Large intestine (tissue), 3 donors: ENCODE measurements around the gene VPS13A. TPM values are rescaled to one million over a fixed set of nuclear protein-coding genes. Genes with fewer than 3 reads are reported as not detected.

Experiments
- DNase-seq, 2 donors: peaks; one replicate each; pipeline versions ENCODE4 v3.0.0 to v3.0.0-alpha.2; 2013
- H3K27ac ChIP-seq: one replicate; pipeline ENCODE4 v1.5.1; 2013; ENCODE audit warnings: low read length
- H3K27me3 ChIP-seq: 2 replicates; pipeline ENCODE4 v1.6.1; 2013; ENCODE audit warnings: low read length; ENCODE audit not compliant: control insufficient read depth, insufficient read depth
- H3K36me3 ChIP-seq: 2 replicates; pipeline ENCODE4 v1.6.1; 2013; ENCODE audit warnings: low read length; ENCODE audit not compliant: control insufficient read depth, insufficient read depth
- H3K4me1 ChIP-seq: one replicate; pipeline ENCODE4 v1.6.1; 2013; ENCODE audit warnings: low read length; ENCODE audit not compliant: control insufficient read depth, insufficient read depth
- H3K4me3 ChIP-seq: one replicate; pipeline ENCODE4 v1.5.1; 2013; ENCODE audit warnings: low read length
- H3K9me3 ChIP-seq: one replicate; pipeline ENCODE4 v1.6.1; 2013; ENCODE audit warnings: mild to moderate bottlenecking, low read depth, low read length, moderate library complexity; ENCODE audit not compliant: control insufficient read depth
- whole genome bisulfite sequencing: methylation state at CpG from one replicate; pipeline ENCODE4 v1.1.5; 2013; ENCODE audit warnings: low lambda C conversion rate; ENCODE audit not compliant: insufficient coverage; 5-methylcytosine and 5-hydroxymethylcytosine counted together
- polyA plus RNA-seq: library from polyadenylated mRNA; unstranded; fragments of 120-200 nt; gene quantifications from one replicate; pipeline ENCODE4 v1.2.1, GENCODE V29; 2013

Gene VPS13A
- polyA plus RNA-seq, 1 donor, result 56.0 TPM

DNA sequence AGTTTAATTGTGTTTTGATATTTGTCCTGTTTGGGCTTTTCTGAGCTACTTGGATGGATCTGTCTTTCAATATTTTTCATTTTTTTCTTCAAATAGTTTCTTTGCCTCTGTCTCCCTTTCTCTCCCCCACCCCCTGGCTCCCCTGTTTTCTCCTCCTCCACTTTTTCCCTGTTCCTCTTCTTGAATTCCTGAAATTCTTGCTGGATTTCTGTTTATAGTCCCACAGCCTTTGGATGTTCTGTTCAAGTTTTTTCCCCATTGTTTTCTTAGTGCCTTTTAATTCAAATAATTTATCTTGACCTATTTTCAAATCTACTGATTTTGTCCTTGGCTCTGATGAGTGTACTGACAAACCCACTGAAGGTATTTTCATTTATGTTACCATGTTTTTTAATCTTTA, 113.0 kb downstream of the VPS13A start:
- Histone ChIP-seq H3K4me3 (no peak overlapping the region), H3K27ac (no peak overlapping the region), H3K9me3 (peaks cover 2% of the 10 kb centered on the region), H3K4me1 (no peaks in the 10 kb centered on the region), H3K27me3 (no peaks in the 10 kb centered on the region), H3K36me3 (peaks cover 7% of the 10 kb centered on the region)
- no peak for DNase-seq

DNA sequence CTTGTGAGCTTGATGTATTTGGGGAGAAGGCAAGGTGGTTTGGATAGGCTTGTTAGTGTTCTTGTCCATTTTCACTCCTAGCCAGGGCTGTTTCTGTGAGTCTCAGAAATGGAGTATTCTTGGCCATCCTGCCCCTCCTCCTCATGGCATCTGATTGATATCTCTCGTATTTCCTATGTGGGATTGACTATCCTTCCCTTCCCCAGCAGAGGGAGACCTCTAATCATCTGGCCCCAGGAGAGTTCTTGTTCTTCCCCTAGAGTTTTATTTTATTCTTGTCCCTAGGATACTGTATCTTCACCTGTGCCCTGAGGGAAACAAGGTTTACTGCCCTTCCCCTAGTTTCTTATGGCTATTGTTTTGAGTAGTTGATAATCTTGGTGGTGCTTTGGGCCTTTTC, 114.4 kb downstream of the VPS13A start:
- Histone ChIP-seq H3K27me3 (no peaks in the 10 kb centered on the region), H3K36me3 (peaks cover 10% of the 10 kb centered on the region)

GRCh38 chr9:77293949-77294348, 116.6 kb downstream of the VPS13A start:
- Histone ChIP-seq H3K36me3 (peaks cover 10% of the 10 kb centered on the region), H3K27ac (no peak overlapping the region), H3K4me3 (no peak overlapping the region), H3K27me3 (no peaks in the 10 kb centered on the region), H3K9me3 (no peaks in the 10 kb centered on the region), H3K4me1 (no peaks in the 10 kb centered on the region)
- DNase-seq, result no peak
- 100% methylated on average over 2 of the region's 6 CpGs for WGBS

More for the DNA sequence above, 114.4 kb downstream of the VPS13A start:
- H3K27ac ChIP-seq, result no peak overlapping the region
- no CpG with 5 or more reads among the region's 1 CpG for WGBS
- no peak for DNase-seq
- H3K4me3 ChIP-seq, result no peak overlapping the region
- peaks cover 2% of the 10 kb centered on the region for H3K9me3 ChIP-seq
- no peaks in the 10 kb centered on the region for H3K4me1 ChIP-seq

GRCh38 chr9:77304543-77304942, 127.2 kb downstream of the VPS13A start:
- Histone ChIP-seq H3K27ac (no peak overlapping the region), H3K9me3 (no peaks in the 10 kb centered on the region), H3K27me3 (no peaks in the 10 kb centered on the region), H3K4me1 (no peaks in the 10 kb centered on the region), H3K36me3 (peaks cover 5% of the 10 kb centered on the region), H3K4me3 (no peak overlapping the region)
- DNase-seq, result no peak

DNA sequence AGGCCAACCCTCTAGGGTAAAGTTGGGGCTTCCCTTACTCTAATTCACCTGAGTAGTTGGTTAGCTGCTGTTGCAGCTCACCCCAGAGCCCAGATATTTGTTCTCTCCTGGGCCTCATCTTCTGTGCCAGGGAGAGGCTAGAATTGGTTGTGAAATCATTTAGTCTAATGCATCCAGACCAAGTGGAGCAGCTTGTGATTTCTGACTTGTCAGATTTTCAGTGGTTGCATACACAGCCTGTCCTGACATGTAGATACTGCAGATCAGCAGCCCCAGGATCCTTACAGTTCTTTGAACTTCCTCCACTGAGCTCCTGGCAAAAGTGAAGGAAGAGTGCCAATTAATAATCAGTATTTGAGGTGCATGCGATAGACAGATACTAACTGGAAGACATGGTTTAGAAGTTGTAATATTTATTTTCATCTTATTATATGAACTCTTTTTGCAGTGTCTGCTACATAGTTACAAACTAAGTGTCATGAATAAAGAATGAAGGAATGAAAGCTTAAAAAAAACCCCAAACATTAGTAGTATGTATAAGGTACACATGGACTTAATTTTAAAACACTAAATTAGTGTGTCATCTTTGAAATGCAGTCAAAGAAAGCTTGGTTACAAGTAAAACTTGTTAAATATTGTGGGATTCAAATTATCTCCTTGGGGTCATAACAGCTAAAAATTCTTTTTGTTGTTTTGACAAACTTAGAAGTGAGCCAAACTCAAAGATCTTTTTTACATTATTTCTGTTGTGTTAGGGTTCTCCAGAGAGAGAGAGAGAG, 128.5 kb downstream of the VPS13A start:
- no peaks in the 10 kb centered on the region for H3K4me1 ChIP-seq
- H3K9me3 ChIP-seq, result no peaks in the 10 kb centered on the region
- H3K27me3 ChIP-seq, result no peaks in the 10 kb centered on the region
- 80% methylated on average over 1 of the region's 1 CpG for WGBS
- DNase-seq, result no peak
- peaks cover 5% of the 10 kb centered on the region for H3K36me3 ChIP-seq
- no peak overlapping the region for H3K4me3 ChIP-seq
- no peak overlapping the region for H3K27ac ChIP-seq

GRCh38 chr9:77307166-77307565, 129.8 kb downstream of the VPS13A start:
- no peak overlapping the region for H3K4me3 ChIP-seq
- peaks cover 5% of the 10 kb centered on the region for H3K36me3 ChIP-seq
- no peaks in the 10 kb centered on the region for H3K4me1 ChIP-seq
- DNase-seq, result no peak
- whole genome bisulfite sequencing, result no CpG with 5 or more reads among the region's 2 CpGs
- H3K27ac ChIP-seq, result no peak overlapping the region
- no peaks in the 10 kb centered on the region for H3K9me3 ChIP-seq
- no peaks in the 10 kb centered on the region for H3K27me3 ChIP-seq

GRCh38 chr9:77316058-77316457, 138.7 kb downstream of the VPS13A start:
- Histone ChIP-seq H3K9me3 (no peaks in the 10 kb centered on the region), H3K36me3 (peaks cover 12% of the 10 kb centered on the region), H3K27ac (no peak overlapping the region), H3K4me1 (no peaks in the 10 kb centered on the region), H3K27me3 (no peaks in the 10 kb centered on the region), H3K4me3 (no peak overlapping the region)
- no peak for DNase-seq
- WGBS, result no CpG with 5 or more reads among the region's 1 CpG

- no CpG with 5 or more reads among the region's 5 CpGs for WGBS
- no peaks in the 10 kb centered on the region for H3K9me3 ChIP-seq
- peaks cover 20% of the 10 kb centered on the region for H3K36me3 ChIP-seq
- no peaks in the 10 kb centered on the region for H3K27me3 ChIP-seq
- no peaks in the 10 kb centered on the region for H3K4me1 ChIP-seq
- no peak for DNase-seq
- H3K27ac ChIP-seq, result no peak overlapping the region
- H3K4me3 ChIP-seq, result no peak overlapping the region
These were observed 147.7 kb downstream of the VPS13A start for GRCh38 chr9:77325058-77325457.

DNA sequence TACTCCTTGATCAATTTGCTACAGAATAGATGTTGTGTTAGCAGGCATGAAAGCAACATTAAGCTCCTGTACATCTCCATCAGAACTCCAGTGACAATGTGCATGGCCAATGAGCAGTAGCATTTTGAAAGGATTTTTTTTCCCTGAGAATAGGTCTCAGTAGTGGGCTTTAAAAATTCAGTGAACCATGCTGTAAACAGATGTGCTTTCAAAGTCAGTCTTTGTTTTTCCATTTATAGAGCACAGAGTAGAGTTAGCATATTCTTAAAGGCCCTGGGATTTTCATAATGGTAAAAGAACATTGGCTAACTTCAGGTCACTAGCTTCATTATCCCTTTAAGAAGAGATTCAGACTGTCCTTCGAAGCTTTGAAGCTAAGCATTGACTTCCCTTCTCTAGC, 150.8 kb downstream of the VPS13A start:
- H3K27ac ChIP-seq, result no peak overlapping the region
- WGBS, result no CpG with 5 or more reads among the region's 1 CpG
- no peaks in the 10 kb centered on the region for H3K4me1 ChIP-seq
- H3K27me3 ChIP-seq, result no peaks in the 10 kb centered on the region
- no peak for DNase-seq
- H3K4me3 ChIP-seq, result no peak overlapping the region
- peaks cover 18% of the 10 kb centered on the region for H3K36me3 ChIP-seq
- H3K9me3 ChIP-seq, result no peaks in the 10 kb centered on the region

DNA sequence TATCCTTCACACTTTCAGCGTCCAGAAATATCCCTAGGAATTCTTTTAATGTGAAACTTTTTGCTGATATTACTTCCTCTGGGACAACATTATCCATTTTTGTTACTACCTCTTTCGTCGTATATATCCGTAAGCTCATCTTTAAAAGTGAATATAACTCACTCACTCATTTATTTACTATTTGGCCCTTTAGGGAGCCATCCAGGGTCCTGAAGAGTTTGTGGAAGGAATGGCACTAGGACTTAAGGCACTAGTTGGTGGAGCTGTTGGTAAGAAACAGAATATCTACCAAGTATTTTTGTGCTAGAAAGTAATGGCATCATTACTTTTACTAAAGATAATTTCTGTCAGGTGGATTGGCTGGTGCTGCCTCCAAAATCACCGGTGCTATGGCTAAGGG, 192.7 kb downstream of the VPS13A start:
- H3K9me3 ChIP-seq, result no peaks in the 10 kb centered on the region
- no peak overlapping the region for H3K27ac ChIP-seq
- WGBS, result 93% methylated on average over 3 of the region's 5 CpGs
- no peaks in the 10 kb centered on the region for H3K4me1 ChIP-seq
- H3K27me3 ChIP-seq, result no peaks in the 10 kb centered on the region
- no peak for DNase-seq
- H3K36me3 ChIP-seq, result peaks cover 14% of the 10 kb centered on the region
- no peak overlapping the region for H3K4me3 ChIP-seq

DNA sequence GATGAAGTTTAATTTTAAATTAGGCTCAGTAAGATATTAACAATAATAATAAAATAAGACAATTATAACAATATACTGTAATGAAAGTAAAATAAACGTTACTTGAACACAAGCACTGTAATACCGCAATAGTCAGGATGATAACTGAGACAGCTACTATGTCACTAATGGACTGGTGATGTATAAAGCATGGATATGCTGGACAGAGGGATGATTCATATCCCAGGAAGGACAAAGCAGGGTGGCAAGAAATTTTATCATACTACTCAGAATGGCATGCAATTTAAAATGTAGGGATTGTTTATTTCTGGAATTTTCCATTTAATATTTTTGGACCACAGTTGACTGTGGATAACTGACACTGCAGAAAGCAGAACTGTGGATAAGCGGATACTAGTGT, 196.9 kb downstream of the VPS13A start:
- no CpG with 5 or more reads among the region's 3 CpGs for WGBS
- no peaks in the 10 kb centered on the region for H3K27me3 ChIP-seq

More for the DNA sequence above, 196.9 kb downstream of the VPS13A start:
- no peak for DNase-seq
- Histone ChIP-seq H3K9me3 (no peaks in the 10 kb centered on the region), H3K36me3 (peaks cover 12% of the 10 kb centered on the region), H3K27ac (no peak overlapping the region), H3K4me3 (no peak overlapping the region), H3K4me1 (no peaks in the 10 kb centered on the region)
